Effector memory CD4-positive, alpha-beta T cell (primary cell): ENCODE results near the gene PCSK6.
"Not testable (repeated sequence)": the region's sequence is repeated elsewhere in the genome, so short reads cannot be mapped to it uniquely, and the experiment has no call there.

Experiments used
- DNase-seq, 3 donors: peaks; one replicate each; pipeline ENCODE4 v3.0.0-alpha.2; 2020
- H3K27ac ChIP-seq: 2 replicates; pipeline ENCODE4 v1.7.0; 2013; ENCODE audit warnings: mild to moderate bottlenecking, low read length, moderate library complexity; ENCODE audit not compliant: insufficient read depth, poor library complexity, severe bottlenecking
- H3K27me3 ChIP-seq: replicated peaks from 2 replicates; pipeline ENCODE4 v1.7.0; 2013; ENCODE audit warnings: mild to moderate bottlenecking, low read length; ENCODE audit not compliant: insufficient read depth, control insufficient read depth, poor library complexity, severe bottlenecking
- H3K36me3 ChIP-seq: 2 replicates; pipeline ENCODE4 v1.7.0; 2013; ENCODE audit warnings: mild to moderate bottlenecking, low read length, moderate library complexity; ENCODE audit not compliant: control insufficient read depth, insufficient read depth
- H3K4me1 ChIP-seq: 2 replicates; pipeline ENCODE4 v1.7.0; 2013; ENCODE audit warnings: low read length, mild to moderate bottlenecking; ENCODE audit not compliant: control insufficient read depth, insufficient read depth, poor library complexity, severe bottlenecking
- H3K4me3 ChIP-seq: 2 replicates; pipeline ENCODE4 v1.7.0; 2013; ENCODE audit warnings: low read length, low read depth, mild to moderate bottlenecking; ENCODE audit not compliant: insufficient read depth, poor library complexity, severe bottlenecking
- H3K9me3 ChIP-seq: 2 replicates; pipeline ENCODE4 v1.7.0; 2013; ENCODE audit warnings: mild to moderate bottlenecking, low read length, moderate library complexity; ENCODE audit not compliant: control insufficient read depth

The PCSK6 gene

GRCh38 chr15:101416475-101416874 lies 73.0 kb downstream of the PCSK6 start:
- H3K4me1 ChIP-seq, H3K27ac ChIP-seq, H3K4me3 ChIP-seq, DNase-seq, H3K36me3 ChIP-seq, H3K27me3 ChIP-seq, H3K9me3 ChIP-seq: not testable (repeated sequence)

GRCh38 chr15:101413239-101413638 lies 76.3 kb downstream of the PCSK6 start:
- Histone ChIP-seq H3K4me1 (no peaks in the 10 kb centered on the region), H3K36me3 (no peaks in the 10 kb centered on the region), H3K9me3 (no peaks in the 10 kb centered on the region), H3K27ac (no peak overlapping the region), H3K27me3 (no peaks in the 10 kb centered on the region), H3K4me3 (no peak overlapping the region)
- DNase-seq, result no peak

- Histone ChIP-seq H3K4me1 (no peaks in the 10 kb centered on the region), H3K27me3 (no peaks in the 10 kb centered on the region), H3K36me3 (no peaks in the 10 kb centered on the region), H3K27ac (no peak overlapping the region), H3K4me3 (no peak overlapping the region), H3K9me3 (no peaks in the 10 kb centered on the region)
- DNase-seq, result no peak
Observed at GRCh38 chr15:101411581-101411980, 77.9 kb downstream of the PCSK6 start.

- Histone ChIP-seq H3K9me3 (no peaks in the 10 kb centered on the region), H3K27ac (no peak overlapping the region), H3K4me3 (no peak overlapping the region), H3K36me3 (no peaks in the 10 kb centered on the region), H3K4me1 (no peaks in the 10 kb centered on the region), H3K27me3 (no peaks in the 10 kb centered on the region)
- no peak for DNase-seq
Observed at GRCh38 chr15:101411085-101411484, 78.4 kb downstream of the PCSK6 start.

GRCh38 chr15:101410612-101411011 lies 78.9 kb downstream of the PCSK6 start:
- Histone ChIP-seq H3K9me3 (no peaks in the 10 kb centered on the region), H3K27ac (no peak overlapping the region), H3K4me1 (no peaks in the 10 kb centered on the region), H3K4me3 (no peak overlapping the region), H3K36me3 (no peaks in the 10 kb centered on the region), H3K27me3 (no peaks in the 10 kb centered on the region)
- no peak for DNase-seq

- Histone ChIP-seq H3K36me3 (no peaks in the 10 kb centered on the region), H3K27ac (no peak overlapping the region), H3K9me3 (no peaks in the 10 kb centered on the region), H3K4me1 (no peaks in the 10 kb centered on the region), H3K4me3 (no peak overlapping the region), H3K27me3 (no peaks in the 10 kb centered on the region)
- no peak for DNase-seq
Observed at GRCh38 chr15:101409621-101410020, 79.9 kb downstream of the PCSK6 start.

GRCh38 chr15:101407966-101408775 lies 81.3 kb downstream of the PCSK6 start:
- no peak for DNase-seq
- H3K4me3 ChIP-seq, result no peak overlapping the region
- H3K36me3 ChIP-seq, result no peaks in the 10 kb centered on the region
- H3K4me1 ChIP-seq, result no peaks in the 10 kb centered on the region
- H3K9me3 ChIP-seq, result no peaks in the 10 kb centered on the region
- H3K27me3 ChIP-seq, result no peaks in the 10 kb centered on the region
- H3K27ac ChIP-seq, result no peak overlapping the region

- DNase-seq, result no peak
- H3K4me1 ChIP-seq, result no peaks in the 10 kb centered on the region
- H3K36me3 ChIP-seq, result no peaks in the 10 kb centered on the region
- no peak overlapping the region for H3K27ac ChIP-seq
- H3K9me3 ChIP-seq, result no peaks in the 10 kb centered on the region
- no peaks in the 10 kb centered on the region for H3K27me3 ChIP-seq
- H3K4me3 ChIP-seq, result no peak overlapping the region
Observed at GRCh38 chr15:101407439-101407838, 82.1 kb downstream of the PCSK6 start.

GRCh38 chr15:101406526-101407195 lies 82.8 kb downstream of the PCSK6 start:
- Histone ChIP-seq H3K27ac (no peak overlapping the region), H3K36me3 (no peaks in the 10 kb centered on the region), H3K4me3 (no peak overlapping the region), H3K9me3 (no peaks in the 10 kb centered on the region), H3K4me1 (no peaks in the 10 kb centered on the region), H3K27me3 (no peaks in the 10 kb centered on the region)
- DNase-seq, result no peak

GRCh38 chr15:101406036-101406435 lies 83.5 kb downstream of the PCSK6 start:
- H3K27me3 ChIP-seq, result no peaks in the 10 kb centered on the region
- no peak for DNase-seq
- no peaks in the 10 kb centered on the region for H3K4me1 ChIP-seq
- no peaks in the 10 kb centered on the region for H3K9me3 ChIP-seq
- H3K27ac ChIP-seq, result no peak overlapping the region
- H3K36me3 ChIP-seq, result no peaks in the 10 kb centered on the region
- no peak overlapping the region for H3K4me3 ChIP-seq
